NCI-H2029 (cell line): ENCODE results near the gene CSDE1.

Experiments
- DNase-seq: peaks from one replicate; lab custom pipeline; 2025; lab: John Stamatoyannopoulos, UW

Gene CSDE1

DNA sequence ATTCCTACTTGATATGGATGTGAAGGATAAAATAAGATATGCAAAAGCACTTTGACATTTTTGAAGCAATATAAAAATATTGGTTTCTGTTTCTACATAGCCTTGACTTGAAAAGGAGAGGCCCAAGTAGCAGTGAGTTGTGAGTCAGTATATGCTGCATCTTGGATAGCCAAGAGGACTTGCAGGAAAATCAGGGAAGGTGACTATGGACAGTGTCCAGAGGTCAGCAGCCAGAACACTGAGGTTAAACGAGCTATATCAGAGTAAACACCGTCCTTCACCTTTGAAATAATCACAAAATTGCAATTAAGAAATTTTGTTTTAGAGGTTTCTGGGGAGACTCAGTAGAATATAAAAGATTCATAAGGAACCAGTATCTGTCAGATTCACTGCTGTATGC is 55.9 kb downstream of the CSDE1 start:
- DNase-seq, result no peak

DNA sequence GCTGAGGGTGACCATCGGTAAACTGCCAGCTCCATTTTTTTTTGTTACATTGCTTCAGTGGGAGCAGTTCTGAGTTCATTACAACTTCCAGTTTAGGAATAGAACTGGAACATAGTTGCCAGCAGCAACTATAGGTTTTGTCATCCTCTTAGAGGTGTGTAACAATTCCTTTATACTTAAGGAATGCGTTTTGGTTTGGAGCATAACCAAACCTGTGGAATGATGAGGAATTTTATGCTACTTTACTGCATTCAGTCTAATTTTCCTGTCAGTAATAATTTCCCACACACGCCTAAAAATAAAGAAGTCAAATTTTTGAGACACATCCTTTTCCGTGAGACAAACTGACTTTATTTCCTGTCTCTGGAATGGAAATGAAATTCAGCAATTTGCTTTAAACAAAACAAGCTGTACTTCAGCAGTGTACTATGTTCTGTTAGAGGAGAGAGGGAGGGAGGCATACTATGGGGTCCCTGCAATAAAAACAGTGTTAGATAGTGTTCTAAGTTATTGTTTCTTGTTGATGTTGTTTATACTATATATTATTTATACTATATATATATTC is 57.7 kb downstream of the CSDE1 start:
- no peak for DNase-seq

DNA sequence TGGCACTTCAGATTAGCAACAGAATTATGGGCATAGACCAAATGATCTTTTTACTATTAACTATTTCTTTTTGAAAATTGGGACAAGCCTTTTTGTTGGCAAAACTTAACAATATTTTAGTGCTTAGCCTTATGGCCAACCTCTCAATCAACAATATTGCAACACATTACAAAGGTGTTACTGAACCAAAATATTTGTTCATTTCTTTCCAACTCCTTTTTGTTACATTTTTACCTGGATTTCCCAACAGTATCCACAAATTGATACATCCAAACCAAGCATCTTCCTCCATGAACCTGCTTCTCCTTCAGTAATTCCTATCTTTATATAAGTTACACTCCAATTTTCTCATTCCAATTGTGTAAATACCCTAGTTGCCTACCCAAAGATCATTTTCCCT is 61.0 kb downstream of the CSDE1 start:
- no peak for DNase-seq

DNA sequence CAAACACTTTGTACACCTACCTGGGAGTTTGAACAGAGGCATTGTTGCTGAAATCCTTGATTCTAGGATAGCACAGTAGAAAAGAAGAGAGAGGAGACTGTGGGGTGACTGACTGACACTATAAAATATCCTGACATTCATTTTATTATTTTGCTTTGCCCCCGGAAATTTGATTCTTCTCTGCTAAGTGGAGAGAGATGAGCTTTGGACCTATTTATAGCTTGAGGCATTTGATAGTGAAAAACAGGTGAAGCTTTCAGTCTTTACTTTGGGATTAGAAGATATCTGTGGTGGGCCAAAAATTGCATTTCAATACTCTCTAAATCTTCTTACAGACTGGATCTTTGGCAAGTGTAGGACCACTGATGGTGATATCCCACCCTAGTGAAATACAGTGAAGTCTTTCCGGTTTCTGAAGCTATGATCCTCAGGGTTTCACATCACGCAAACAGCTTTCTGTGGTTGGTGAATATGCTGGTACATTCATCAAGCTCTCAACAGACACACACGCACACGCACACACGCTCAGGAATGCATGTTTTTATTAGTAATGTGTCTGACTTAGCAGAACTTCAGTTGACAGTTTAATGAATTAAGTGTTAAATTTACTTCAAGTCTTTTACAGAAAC is 62.2 kb downstream of the CSDE1 start, which contains the start of gene AMPD1:
AMPD1 (minus strand) TSS at position 117 of the 629 bp plus-strand sequence; CDS start at position 42, 75 bp downstream.
- no peak for DNase-seq

- DNase-seq, result no peak
Measured at GRCh38 chr1:114694540-114695310, 63.1 kb downstream of the CSDE1 start.

GRCh38 chr1:114692947-114693346 is 64.8 kb downstream of the CSDE1 start:
- no peak for DNase-seq

GRCh38 chr1:114691061-114691460 is 66.7 kb downstream of the CSDE1 start:
- no peak for DNase-seq

- no peak for DNase-seq
Measured at GRCh38 chr1:114690148-114690547, 67.6 kb downstream of the CSDE1 start.

DNA sequence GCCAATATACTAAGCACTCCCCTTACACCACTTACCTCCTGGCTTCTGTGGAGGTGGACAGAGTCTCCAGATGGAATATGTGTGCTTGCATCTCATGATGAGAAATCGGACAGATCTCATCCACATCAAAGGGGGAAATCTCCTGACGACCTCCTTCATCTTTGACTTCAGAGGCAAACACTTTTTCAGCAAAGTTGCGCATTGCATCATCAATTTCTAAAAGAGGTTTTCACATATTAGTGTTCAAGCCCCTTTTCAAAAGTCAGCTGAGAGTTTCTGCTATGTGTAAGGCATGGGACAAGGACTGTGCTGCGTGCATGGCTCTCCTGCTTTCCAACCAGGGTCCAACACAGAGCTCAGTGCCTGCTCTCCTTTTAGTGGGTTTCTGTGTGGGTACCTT is 69.3 kb downstream of the CSDE1 start:
- no peak for DNase-seq

- DNase-seq, result no peak
Measured at GRCh38 chr1:114685851-114686250, 71.9 kb downstream of the CSDE1 start.

GRCh38 chr1:114677691-114678090 is 80.1 kb downstream of the CSDE1 start:
- no peak for DNase-seq

- DNase-seq, result no peak
Measured at GRCh38 chr1:114676115-114676514, 81.7 kb downstream of the CSDE1 start.

DNA sequence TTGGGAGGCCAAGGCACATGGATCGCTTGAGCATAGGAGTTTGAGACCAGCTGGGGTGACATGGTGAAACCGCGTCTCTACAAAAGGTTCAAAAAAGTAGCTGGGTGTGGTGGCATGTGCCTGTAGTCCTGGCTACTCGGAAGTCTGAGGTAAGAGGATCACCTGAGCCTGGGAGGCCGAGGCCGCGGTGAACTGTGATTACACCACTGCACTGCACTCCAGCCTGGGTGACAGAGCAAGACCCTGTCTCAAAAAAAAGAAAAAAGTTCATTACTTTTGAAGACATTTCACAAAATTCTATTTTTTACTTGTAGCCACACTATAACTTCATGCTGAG is 85.9 kb downstream of the CSDE1 start:
- DNase-seq, result no peak

DNA sequence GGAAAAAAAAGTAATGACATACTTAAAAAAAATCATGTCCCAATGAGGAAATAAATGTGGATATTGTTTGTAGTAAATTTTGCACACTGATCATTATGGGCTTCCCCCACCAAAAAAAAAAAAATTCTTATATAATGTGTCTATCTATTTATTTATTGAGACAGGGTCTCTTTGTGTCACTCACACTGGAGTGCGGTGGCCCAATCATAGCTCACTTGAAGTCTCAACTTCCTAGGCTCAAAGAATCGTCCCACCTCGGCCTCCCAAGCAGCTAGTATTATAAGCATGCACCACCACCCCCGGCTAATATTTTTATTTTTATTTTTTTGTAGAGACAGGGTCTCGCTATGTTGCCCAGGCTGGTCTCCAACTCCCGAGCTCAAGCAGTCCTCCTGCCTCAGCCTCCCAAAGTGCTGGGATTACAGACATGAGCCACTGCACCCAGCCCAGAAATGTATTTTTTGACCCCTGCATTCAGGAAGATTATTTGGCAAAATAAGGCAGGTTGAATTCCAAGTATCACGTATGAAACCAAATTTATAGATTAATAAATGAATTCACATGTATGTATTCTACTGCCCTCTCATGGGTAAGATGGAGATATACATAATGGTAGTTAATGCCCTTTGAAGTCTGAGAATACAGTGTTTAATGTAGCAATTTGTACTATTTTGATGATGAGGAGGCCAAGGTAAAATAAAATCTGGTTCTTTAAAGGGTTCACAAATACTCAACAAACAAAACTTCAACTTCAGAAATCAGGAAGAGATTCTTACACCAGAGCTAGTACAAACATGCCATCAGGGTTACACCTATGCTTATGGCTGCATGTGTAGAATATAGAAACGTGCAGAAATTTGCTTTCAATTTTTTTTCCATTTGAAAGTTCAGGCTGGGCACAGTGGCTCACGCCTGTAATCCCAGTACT is 86.5 kb downstream of the CSDE1 start:
- no peak for DNase-seq

GRCh38 chr1:114670083-114671010 is 87.4 kb downstream of the CSDE1 start:
- DNase-seq, result peak; percentile 32

GRCh38 chr1:114669562-114670082 is 88.2 kb downstream of the CSDE1 start, which contains the start of gene DENND2C:
DENND2C (minus strand) TSS chr1:114670049; CDS start chr1:114625984, 44,065 bp downstream.
- no peak for DNase-seq

DNA sequence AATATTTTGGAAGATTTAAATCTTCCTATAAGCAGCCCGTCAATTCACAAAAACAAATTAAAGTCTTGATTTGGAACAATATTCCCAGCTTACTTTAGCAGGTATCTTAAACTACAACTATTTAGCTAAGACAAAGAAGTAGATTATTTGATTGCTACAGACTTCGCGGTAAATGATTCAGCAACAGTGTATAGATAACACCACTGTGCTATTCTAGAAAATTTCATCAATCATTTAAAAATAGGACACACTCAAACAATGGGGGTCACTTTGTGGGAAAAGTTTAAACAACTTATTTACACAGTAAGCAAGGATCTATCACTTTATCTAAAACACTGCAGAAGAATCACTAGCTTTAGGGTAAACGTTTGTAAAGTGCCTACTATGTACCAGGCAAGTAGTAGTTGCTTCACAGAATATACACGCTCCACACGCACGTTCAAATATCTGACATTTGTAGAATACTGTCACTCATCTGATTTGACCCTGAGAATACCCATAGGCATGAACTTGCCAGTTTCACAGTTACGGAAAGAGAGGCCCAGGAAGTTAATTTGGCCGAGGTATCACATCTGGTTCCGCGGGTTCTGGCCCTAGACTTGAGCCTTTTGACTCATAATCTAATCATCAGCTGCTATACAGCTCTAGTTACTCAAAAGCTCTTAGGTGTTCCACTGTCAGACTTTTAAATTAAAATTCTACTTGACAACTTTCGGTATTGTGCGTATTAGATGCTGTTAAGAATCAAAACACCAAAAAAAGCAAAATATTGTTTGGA is 88.8 kb downstream of the CSDE1 start:
- DNase-seq, result no peak

- no peak for DNase-seq
Measured at GRCh38 chr1:114668373-114668772, 89.4 kb downstream of the CSDE1 start.

GRCh38 chr1:114666954-114667353 is 90.8 kb downstream of the CSDE1 start:
- no peak for DNase-seq
